NB4 (cell line): ENCODE data around the gene DGCR6L.
"Not testable (repeated sequence)": the region's sequence is repeated elsewhere in the genome, so short reads cannot be mapped to it uniquely, and the experiment has no call there.

Experiments used
- DNase-seq: peaks from one replicate; pipeline ENCODE4 v3.0.0; 2010; ENCODE audit warnings: low read depth
- H3K4me3 ChIP-seq: one replicate; pipeline ENCODE4 v1.5.1; 2011; ENCODE audit warnings: mild to moderate bottlenecking, low read depth, low read length, moderate library complexity
- CTCF ChIP-seq: IDR thresholded peaks from one replicate; pipeline ENCODE4 v1.5.1; 2012; ENCODE audit warnings: low read depth, low read length
- MAX ChIP-seq: IDR thresholded peaks from 2 replicates; pipeline ENCODE4 v1.6.1; 2011; ENCODE audit warnings: low read depth, low read length
- MYC ChIP-seq: IDR thresholded peaks from 2 replicates; pipeline ENCODE4 v1.6.1; 2011; ENCODE audit warnings: low read depth, low read length
- POLR2A ChIP-seq: IDR thresholded peaks from 2 replicates; pipeline ENCODE4 v1.6.1; 2011; ENCODE audit warnings: mild to moderate bottlenecking; ENCODE audit not compliant: insufficient read length; ENCODE audit errors: extremely low read depth

The DGCR6L gene

GRCh38 chr22:20319041-20319744, 667 bp downstream of the DGCR6L start:
- peak; percentile 45 for DNase-seq
- TF ChIP-seq CTCF (no peak), POLR2A (no peak), MYC (no peak), MAX (no peak)
- peak overlapping the region; percentile 71 for H3K4me3 ChIP-seq

- DNase-seq, H3K4me3 ChIP-seq: not testable (repeated sequence)
Observed at GRCh38 chr22:20318043-20318688, 1.7 kb downstream of the DGCR6L start.

GRCh38 chr22:20317402-20318042, 2.3 kb downstream of the DGCR6L start:
- DNase-seq: peak; percentile 43
- TF ChIP-seq CTCF: peak; percentile 39
- not testable (repeated sequence) for H3K4me3 ChIP-seq

- H3K4me3 ChIP-seq: no peak overlapping the region
- TF ChIP-seq POLR2A (no peak), MAX (no peak), CTCF (no peak), MYC (no peak)
- DNase-seq: no peak
Observed at GRCh38 chr22:20316844-20317401, 2.9 kb downstream of the DGCR6L start.

GRCh38 chr22:20316217-20316843, 3.5 kb downstream of the DGCR6L start:
- DNase-seq: no peak
- TF ChIP-seq MYC (no peak), CTCF (no peak), POLR2A (no peak), MAX (no peak)
- no peak overlapping the region for H3K4me3 ChIP-seq
